BE2C (cell line): ENCODE data around the gene S100A2. TPM values are rescaled to one million over a fixed set of nuclear protein-coding genes. Genes with fewer than 3 reads are reported as not detected.

Experiments
- DNase-seq: peaks from one replicate; pipeline ENCODE4 v3.0.0-alpha.2; 2020
- H3K27me3 ChIP-seq: fragments of 250-450 bp; sonication (Bioruptor Pico); 2 replicates; pipeline ENCODE4 v1.5.1; 2020; ENCODE audit warnings: mild to moderate bottlenecking
- H3K36me3 ChIP-seq: fragments of 250-450 bp; sonication (Bioruptor Pico); 2 replicates; pipeline ENCODE4 v1.5.1; 2020; ENCODE audit warnings: mild to moderate bottlenecking
- H3K4me1 ChIP-seq: fragments of 250-450 bp; sonication (Bioruptor Pico); 2 replicates; pipeline ENCODE4 v1.5.1; 2020
- H3K4me3 ChIP-seq: 2 replicates; pipeline ENCODE4 v1.5.1; 2011; ENCODE audit warnings: low read depth, low read length
- H3K9me3 ChIP-seq: fragments of 250-450 bp; sonication (Bioruptor Pico); 2 replicates; pipeline ENCODE4 v1.5.1; 2020
- polyA plus RNA-seq: library from polyadenylated mRNA; unstranded; fragments of >200 nt; gene quantifications from one replicate; pipeline ENCODE4 v1.2.1, GENCODE V29; 2012; ENCODE audit warnings: low read depth, missing spikeins; ENCODE audit not compliant: insufficient read length, insufficient read depth
- TF ChIP-seq, protein P1 (sequence below): IDR thresholded peaks from 2 replicates; pipeline ENCODE4 v1.5.1; 2012; ENCODE audit warnings: mild to moderate bottlenecking, low read depth, low read length

The S100A2 gene
- 5.6 TPM for polyA plus RNA-seq

DNA sequence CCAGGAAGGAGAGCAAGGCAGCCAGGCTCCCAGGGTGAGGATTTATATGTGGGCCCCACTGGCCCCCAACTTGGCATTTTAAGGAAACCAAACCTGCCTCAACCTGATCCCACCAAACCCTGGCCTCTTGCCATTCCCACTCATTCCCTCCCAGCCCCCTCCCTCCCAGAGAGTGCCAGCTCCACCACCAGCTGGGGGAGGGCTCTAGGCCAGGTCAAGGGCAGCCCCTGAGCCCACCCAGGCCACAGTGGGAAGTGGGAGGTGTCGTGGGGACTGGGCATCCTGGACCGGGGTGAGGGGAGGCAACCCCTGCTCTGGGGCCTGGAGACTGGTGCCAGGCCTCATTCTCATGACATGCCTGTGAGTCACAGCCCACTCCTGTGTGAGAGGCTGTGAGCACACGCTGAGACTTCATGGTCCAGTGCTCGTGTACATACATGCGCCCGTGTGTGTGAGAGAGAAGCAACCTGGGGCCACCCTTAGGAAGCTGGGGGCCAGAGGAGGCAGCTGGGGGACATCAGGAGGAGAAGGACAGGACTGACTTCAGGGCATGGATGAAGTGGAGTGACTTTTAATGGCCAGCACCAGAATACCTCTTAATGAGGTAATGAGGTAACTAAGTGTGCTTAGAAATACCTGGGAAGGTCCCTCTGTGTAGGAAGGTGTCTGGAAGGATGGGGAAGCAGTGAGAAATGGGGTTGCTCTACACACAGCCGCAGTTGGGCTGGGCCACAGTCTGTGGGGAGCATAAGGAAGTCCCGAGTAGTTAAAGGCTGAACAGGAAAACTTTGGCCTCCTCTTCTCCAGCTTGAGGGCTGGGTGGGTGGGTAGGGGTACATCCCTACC, at the start of gene S100A2:
S100A2 (minus strand) TSS at position 316 of the 846 bp plus-strand sequence. CDS start 1,967 bp downstream, outside the sequence.
- peak; percentile 79 for DNase-seq
- Histone ChIP-seq H3K4me1 (peaks cover 34% of the 10 kb centered on the region), H3K4me3 (no peak within 1 kb of the TSS)

DNA sequence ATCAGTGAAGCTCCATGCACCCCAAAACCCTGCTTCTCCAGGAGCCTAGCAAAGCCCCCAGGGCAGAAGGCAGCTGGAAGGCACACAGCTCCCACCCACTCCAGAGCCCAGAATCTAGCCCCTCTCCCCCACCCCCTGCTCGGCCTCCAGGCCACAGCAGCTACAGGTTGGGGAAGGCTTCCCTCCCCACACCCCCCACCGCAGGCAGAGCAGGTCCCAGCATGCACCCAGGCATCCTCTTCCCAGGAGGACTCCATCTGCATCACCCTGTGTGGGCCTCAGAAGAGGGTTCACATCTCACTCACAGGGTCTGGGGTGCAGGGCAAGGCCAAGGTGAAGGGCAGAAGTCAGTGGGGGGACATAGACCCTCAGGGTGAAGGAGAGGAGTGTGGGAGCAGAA, 49.8 kb upstream of the S100A2 start:
- H3K27me3 ChIP-seq, result no peaks in the 10 kb centered on the region
- peaks cover 4% of the 10 kb centered on the region for H3K4me1 ChIP-seq
- no peak overlapping the region for H3K4me3 ChIP-seq
- H3K9me3 ChIP-seq, result no peaks in the 10 kb centered on the region
- H3K36me3 ChIP-seq, result no peaks in the 10 kb centered on the region
- TF ChIP-seq, protein P1, sequence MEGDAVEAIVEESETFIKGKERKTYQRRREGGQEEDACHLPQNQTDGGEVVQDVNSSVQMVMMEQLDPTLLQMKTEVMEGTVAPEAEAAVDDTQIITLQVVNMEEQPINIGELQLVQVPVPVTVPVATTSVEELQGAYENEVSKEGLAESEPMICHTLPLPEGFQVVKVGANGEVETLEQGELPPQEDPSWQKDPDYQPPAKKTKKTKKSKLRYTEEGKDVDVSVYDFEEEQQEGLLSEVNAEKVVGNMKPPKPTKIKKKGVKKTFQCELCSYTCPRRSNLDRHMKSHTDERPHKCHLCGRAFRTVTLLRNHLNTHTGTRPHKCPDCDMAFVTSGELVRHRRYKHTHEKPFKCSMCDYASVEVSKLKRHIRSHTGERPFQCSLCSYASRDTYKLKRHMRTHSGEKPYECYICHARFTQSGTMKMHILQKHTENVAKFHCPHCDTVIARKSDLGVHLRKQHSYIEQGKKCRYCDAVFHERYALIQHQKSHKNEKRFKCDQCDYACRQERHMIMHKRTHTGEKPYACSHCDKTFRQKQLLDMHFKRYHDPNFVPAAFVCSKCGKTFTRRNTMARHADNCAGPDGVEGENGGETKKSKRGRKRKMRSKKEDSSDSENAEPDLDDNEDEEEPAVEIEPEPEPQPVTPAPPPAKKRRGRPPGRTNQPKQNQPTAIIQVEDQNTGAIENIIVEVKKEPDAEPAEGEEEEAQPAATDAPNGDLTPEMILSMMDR, result no peak
- DNase-seq, result no peak

More for the DNA sequence above, at the start of gene S100A2:
- Histone ChIP-seq H3K9me3 (no peaks in the 10 kb centered on the region), H3K36me3 (no peaks in the 10 kb centered on the region), H3K27me3 (no peaks in the 10 kb centered on the region)
- TF ChIP-seq, protein P1, result no peak

DNA sequence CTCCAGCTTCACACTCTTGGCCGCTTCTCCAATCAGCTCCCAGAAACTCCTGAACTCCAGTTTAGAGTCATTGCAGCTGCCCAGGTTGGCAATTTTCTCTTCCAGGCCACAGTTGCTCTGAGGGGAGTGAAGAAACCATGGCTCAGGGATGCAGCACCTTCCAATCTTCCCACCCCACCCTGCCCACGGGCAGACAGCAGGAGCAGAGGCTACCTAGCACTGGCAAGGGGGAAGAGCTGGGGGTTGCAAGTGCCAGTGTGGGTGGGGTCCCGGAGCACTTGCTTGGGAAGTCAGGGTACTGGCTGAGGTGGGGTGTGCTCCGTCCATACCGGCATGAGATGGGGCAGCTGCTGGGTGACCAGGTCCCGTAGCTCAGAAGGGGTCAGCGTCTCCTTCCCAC, 49.3 kb upstream of the S100A2 start:
- Histone ChIP-seq H3K4me3 (no peak overlapping the region), H3K36me3 (no peaks in the 10 kb centered on the region), H3K9me3 (no peaks in the 10 kb centered on the region), H3K27me3 (no peaks in the 10 kb centered on the region), H3K4me1 (peaks cover 9% of the 10 kb centered on the region)
- TF ChIP-seq, protein P1, result no peak
- no peak for DNase-seq

DNA sequence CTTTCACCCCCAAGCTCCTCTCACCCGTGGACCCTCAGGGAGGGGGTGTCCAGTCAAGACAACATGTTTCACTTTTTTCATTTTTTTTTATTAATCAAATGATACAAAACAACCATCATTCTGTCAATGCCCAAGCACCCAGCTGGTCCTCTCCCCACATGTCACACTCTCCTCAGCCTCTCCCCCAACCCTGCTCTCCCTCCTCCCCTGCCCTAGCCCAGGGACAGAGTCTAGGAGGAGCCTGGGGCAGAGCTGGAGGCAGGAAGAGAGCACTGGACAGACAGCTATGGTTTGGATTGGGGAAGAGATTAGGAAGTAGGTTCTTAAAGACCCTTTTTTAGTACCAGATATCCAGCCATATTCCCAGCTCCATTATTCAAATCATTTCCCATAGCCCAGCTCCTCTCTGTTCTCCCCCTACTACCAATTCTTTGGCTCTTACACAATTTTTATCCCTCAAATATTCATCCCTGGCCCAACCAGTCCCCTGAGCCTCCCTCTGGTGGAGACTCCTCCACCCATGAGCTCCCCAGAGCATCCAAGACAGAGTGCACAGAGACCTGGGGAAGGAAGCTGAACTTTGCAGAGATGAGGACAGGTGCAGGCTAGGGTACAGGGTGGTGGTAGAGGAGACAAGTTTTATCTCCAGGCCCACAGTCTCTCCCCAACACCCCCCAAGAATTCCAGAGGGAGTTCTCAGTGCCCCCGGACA, 48.7 kb upstream of the S100A2 start:
- Histone ChIP-seq H3K4me3 (no peak overlapping the region), H3K9me3 (no peaks in the 10 kb centered on the region), H3K36me3 (no peaks in the 10 kb centered on the region), H3K27me3 (no peaks in the 10 kb centered on the region), H3K4me1 (peaks cover 15% of the 10 kb centered on the region)
- no peak for DNase-seq
- TF ChIP-seq, protein P1, result no peak

- Histone ChIP-seq H3K27me3 (no peaks in the 10 kb centered on the region), H3K4me3 (no peak overlapping the region), H3K36me3 (no peaks in the 10 kb centered on the region), H3K9me3 (no peaks in the 10 kb centered on the region), H3K4me1 (peaks cover 19% of the 10 kb centered on the region)
- TF ChIP-seq, protein P1, result no peak
- DNase-seq, result no peak
Measured at GRCh38 chr1:153613406-153613805, 47.8 kb upstream of the S100A2 start.
